ENCODE results near the gene ARHGAP26.
"Not testable (repeated sequence)": the region's sequence is repeated elsewhere in the genome, so short reads cannot be mapped to it uniquely, and the experiment has no call there.

Gene ARHGAP26

DNA sequence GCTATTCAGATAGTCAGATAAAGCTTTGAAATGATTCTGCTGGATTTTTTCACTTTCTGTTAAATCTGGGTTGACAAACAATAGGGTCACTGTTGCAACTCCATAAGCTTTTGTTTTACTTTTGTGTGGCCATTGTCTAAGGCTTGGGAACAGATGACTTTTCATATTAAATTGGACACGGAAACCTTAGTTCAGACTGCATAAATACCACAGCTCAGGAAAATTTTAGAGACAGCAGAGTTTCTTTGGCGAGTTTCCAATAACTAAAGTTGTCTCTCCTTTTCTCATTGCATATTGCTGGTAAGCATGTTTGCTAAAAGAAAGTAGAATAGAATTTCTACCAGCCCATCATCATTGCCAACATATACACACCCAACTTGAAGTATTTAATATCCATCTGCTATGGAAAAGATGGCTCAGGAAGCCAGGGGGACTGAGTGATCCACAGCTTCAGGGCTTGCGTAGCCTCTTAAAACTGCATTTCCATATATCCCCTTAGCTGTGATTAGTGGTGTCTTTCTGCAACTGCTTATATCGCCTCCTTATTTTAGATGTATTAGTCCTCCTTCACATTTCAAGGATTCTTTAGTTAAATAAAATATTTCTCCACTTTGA lies 168.2 kb downstream of the ARHGAP26 start:
- Histone ChIP-seq H3K9ac (ENCODE audit: low read depth, low read length) (no peak overlapping the region), H3K36me3 (ENCODE audit: insufficient read depth, low read length) (no peaks in the 10 kb centered on the region), H3K4me1 (ENCODE audit: insufficient read depth, low read length) (no peaks in the 10 kb centered on the region), H3K9me3 (ENCODE audit: control insufficient read depth, insufficient read depth, low read length) (no peaks in the 10 kb centered on the region)

DNA sequence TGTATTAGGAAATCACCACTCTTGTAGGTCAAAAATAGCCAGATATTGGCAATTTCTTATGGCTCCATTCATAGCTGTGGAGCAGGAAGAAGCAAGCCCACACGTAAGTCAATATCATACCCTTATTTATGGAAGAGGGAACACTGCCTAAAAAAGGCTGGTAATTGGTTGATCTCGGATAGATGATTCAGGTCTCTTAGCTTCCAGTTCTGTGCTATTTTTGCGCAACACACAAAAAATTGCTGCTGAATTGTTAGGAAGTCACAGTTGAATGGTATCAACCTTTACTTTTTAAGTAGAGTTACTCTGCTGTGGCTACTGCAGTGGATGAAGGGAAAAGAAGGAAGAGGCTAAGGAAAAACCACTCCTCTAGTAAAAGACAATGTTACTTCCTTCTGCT lies 168.8 kb downstream of the ARHGAP26 start:
- Histone ChIP-seq H3K9me3 (ENCODE audit: control insufficient read depth, insufficient read depth, low read length) (no peaks in the 10 kb centered on the region), H3K9ac (ENCODE audit: low read depth, low read length) (no peak overlapping the region), H3K36me3 (ENCODE audit: insufficient read depth, low read length) (no peaks in the 10 kb centered on the region), H3K4me1 (ENCODE audit: insufficient read depth, low read length) (no peaks in the 10 kb centered on the region)

DNA sequence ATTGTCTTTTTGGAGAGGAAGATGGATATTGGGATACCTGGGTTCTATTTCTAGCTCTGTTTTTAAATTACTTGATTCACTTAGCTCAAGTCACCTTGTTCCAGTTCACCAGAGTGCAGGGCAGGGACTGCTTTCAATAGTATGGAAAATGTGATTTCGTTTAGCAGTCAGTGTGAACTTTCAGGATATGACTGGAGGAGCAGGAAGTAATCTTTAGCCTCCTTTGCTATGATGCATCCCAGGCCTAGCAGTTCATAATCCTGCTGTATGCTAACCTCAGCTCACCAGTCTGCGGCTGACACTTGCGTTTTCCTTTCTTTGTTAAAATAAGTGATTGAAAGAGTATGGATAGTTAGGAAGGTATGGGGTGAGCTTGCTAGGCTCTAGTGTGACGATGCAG lies 169.7 kb downstream of the ARHGAP26 start:
- no peaks in the 10 kb centered on the region for H3K9me3 ChIP-seq (ENCODE audit: control insufficient read depth, insufficient read depth, low read length)

DNA sequence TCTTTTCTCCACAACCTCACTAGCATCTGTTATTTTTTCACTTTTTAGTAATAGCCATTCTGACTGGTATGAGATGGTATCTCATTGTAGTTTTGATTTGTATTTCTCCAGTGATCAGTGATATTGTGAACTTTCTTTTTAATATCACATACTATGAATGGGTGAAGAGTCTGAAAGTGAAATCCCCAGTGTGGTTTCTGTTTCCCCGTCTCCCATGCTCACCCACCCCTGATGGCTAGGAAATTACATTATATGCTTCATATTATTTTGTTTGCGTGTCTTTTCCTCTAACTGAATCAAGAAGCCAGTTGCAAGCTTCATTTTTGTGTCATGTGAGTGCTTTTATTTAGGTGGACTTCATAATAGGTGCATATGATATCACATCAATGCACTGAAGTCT lies 171.1 kb downstream of the ARHGAP26 start:
- Histone ChIP-seq H3K36me3 (ENCODE audit: insufficient read depth, low read length) (no peaks in the 10 kb centered on the region), H3K9me3 (ENCODE audit: control insufficient read depth, insufficient read depth, low read length) (no peaks in the 10 kb centered on the region), H3K9ac (ENCODE audit: low read depth, low read length) (no peak overlapping the region), H3K4me1 (ENCODE audit: insufficient read depth, low read length) (no peaks in the 10 kb centered on the region)

More for the DNA sequence above, 169.7 kb downstream of the ARHGAP26 start:
- Histone ChIP-seq H3K4me1 (ENCODE audit: insufficient read depth, low read length) (no peaks in the 10 kb centered on the region), H3K36me3 (ENCODE audit: insufficient read depth, low read length) (no peaks in the 10 kb centered on the region), H3K9ac (ENCODE audit: low read depth, low read length) (no peak overlapping the region)

DNA sequence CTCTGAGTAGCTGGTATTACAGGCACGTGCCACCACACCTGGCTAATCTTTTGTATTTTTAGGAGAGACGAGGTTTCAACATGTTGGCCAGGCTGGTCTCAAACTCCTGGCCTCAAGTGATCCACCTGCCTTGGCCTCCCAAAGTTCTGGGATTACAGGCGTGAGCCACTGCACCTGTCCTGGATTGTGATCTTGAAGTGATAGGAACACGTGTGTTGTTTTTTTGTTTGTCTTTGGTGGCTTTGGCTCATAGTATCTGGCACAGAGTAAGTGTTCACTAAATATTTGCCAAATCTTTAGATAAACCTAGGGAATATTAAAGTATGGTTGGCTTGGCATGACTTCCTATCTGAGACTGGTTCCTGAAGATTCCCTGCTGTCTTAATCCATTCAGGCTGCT lies 172.7 kb downstream of the ARHGAP26 start:
- no peaks in the 10 kb centered on the region for H3K4me1 ChIP-seq (ENCODE audit: insufficient read depth, low read length)
- H3K36me3 ChIP-seq (ENCODE audit: insufficient read depth, low read length): no peaks in the 10 kb centered on the region
- no peak overlapping the region for H3K9ac ChIP-seq (ENCODE audit: low read depth, low read length)
- H3K9me3 ChIP-seq (ENCODE audit: control insufficient read depth, insufficient read depth, low read length): no peaks in the 10 kb centered on the region

DNA sequence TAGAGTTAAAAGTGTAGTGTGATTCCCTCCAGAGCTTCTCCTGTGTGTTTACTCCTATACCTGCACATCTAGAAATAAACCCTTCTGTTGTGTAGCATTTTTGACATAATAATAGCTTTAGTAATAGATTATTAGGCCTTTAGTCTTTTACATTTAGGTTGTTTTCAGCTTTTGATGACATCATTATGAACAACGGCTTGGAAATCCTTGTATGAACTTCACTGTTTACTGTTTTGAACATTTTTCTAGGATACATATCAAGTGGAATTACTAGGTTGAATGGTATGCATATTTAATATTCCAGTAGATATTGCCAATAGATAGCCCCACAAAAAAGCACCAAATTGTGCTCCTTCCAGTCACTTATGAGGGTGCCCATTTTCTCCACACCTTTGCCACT lies 174.0 kb downstream of the ARHGAP26 start:
- H3K36me3 ChIP-seq (ENCODE audit: insufficient read depth, low read length): no peaks in the 10 kb centered on the region
- H3K9ac ChIP-seq (ENCODE audit: low read depth, low read length): no peak overlapping the region
- H3K4me1 ChIP-seq (ENCODE audit: insufficient read depth, low read length): no peaks in the 10 kb centered on the region
- H3K9me3 ChIP-seq (ENCODE audit: control insufficient read depth, insufficient read depth, low read length): no peaks in the 10 kb centered on the region

DNA sequence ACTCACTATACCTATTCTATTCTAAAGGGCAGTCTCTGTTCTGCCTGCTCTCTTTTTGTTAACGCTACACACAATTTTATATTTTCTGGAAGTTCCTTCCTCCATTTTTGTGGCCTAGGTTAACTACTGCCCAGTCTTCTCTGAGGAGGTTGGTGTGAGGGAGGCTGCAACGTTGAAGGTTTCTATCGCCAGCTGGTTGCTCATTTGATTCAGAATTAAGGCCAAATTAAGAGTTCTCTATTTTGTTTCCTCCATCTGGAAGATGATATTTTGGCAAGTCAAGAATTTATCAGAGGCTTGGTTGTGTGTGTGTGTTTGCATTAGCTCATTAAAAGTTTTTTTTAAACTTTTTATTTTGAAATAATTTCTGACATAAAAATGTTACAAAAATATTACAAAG lies 175.1 kb downstream of the ARHGAP26 start:
- H3K9me3 ChIP-seq (ENCODE audit: control insufficient read depth, insufficient read depth, low read length): no peaks in the 10 kb centered on the region
- no peaks in the 10 kb centered on the region for H3K4me1 ChIP-seq (ENCODE audit: insufficient read depth, low read length)
- no peak overlapping the region for H3K9ac ChIP-seq (ENCODE audit: low read depth, low read length)
- H3K36me3 ChIP-seq (ENCODE audit: insufficient read depth, low read length): no peaks in the 10 kb centered on the region

DNA sequence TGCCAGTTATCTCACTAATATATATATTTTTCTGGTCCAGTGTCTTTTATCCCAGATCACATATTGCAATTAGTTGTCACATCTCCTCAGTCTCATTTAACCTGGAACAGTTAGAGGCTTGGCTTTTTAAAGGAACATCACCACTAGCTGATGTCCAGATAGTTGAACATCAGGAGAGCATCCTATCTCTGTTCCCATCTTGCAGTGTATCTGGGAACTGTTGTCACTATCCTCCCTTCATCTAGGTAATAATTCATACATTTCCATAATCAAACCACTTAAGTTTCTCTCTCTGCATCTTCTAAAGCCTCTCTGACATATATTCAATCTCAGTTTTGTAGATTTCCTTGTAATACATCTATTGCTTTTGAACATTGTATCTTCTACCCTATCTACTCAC lies 175.7 kb downstream of the ARHGAP26 start:
- no peaks in the 10 kb centered on the region for H3K4me1 ChIP-seq (ENCODE audit: insufficient read depth, low read length)
- no peaks in the 10 kb centered on the region for H3K9me3 ChIP-seq (ENCODE audit: control insufficient read depth, insufficient read depth, low read length)
- no peaks in the 10 kb centered on the region for H3K36me3 ChIP-seq (ENCODE audit: insufficient read depth, low read length)
- no peak overlapping the region for H3K9ac ChIP-seq (ENCODE audit: low read depth, low read length)

DNA sequence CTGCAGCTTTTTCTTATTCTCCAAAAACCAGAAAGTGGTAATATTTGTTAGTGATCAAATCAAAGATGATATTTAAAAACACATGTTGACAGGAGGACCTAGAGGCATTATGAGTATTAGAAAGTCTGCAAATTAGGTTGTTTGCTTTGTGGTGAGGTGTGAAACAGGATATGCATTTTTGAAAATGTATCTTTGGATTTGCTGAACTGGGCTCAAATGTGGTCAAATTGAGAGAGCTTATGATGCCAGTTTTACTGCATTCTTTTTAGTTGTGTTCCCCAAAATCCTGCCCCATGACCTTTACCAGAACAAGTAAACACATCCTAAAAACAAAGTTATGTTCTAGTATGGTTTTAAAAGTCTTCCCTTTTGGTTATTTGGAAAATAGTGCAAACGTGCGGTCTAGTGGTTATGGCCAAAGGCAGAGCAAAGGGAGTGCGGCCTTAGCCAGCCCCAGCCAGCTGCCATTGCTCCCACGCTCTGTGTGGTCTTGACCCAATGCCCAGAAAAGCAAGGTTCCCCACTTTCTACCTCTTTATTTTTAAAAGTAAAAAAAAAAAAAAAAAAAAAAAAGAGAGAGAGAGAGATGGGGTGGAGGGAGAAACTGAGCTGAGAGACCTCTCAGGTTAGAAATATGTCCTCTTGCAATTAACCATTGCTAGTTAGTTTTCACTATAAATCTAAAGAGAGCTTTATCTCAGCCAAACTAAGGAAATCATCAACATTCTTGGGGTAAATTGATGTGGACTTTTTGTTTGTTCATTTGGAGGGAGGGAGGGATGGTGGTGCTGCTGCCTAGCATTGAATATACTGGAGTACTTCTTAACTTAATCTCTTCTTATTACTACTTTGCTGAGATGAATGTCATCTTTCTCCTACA lies 176.6 kb downstream of the ARHGAP26 start:
- Histone ChIP-seq H3K9me3 (ENCODE audit: control insufficient read depth, insufficient read depth, low read length) (no peaks in the 10 kb centered on the region), H3K36me3 (ENCODE audit: insufficient read depth, low read length) (no peaks in the 10 kb centered on the region), H3K4me1 (ENCODE audit: insufficient read depth, low read length) (no peaks in the 10 kb centered on the region), H3K9ac (ENCODE audit: low read depth, low read length) (no peak overlapping the region)

DNA sequence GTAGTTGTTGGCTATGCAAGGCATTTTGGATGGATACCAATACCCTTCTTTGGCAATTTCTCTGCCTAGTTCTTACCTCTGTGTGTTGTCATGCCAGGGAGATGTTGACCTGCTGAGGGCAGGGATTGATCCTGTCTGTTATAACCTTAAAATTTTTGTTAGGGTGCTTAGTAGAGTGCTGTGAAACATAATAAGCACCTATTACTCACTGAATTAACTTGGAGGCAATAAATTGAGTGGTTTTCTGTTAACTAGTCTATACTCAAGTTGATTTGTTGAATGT lies 177.2 kb downstream of the ARHGAP26 start:
- Histone ChIP-seq H3K36me3 (ENCODE audit: insufficient read depth, low read length) (no peaks in the 10 kb centered on the region), H3K9me3 (ENCODE audit: control insufficient read depth, insufficient read depth, low read length) (no peaks in the 10 kb centered on the region), H3K9ac (ENCODE audit: low read depth, low read length) (no peak overlapping the region), H3K4me1 (ENCODE audit: insufficient read depth, low read length) (no peaks in the 10 kb centered on the region)

DNA sequence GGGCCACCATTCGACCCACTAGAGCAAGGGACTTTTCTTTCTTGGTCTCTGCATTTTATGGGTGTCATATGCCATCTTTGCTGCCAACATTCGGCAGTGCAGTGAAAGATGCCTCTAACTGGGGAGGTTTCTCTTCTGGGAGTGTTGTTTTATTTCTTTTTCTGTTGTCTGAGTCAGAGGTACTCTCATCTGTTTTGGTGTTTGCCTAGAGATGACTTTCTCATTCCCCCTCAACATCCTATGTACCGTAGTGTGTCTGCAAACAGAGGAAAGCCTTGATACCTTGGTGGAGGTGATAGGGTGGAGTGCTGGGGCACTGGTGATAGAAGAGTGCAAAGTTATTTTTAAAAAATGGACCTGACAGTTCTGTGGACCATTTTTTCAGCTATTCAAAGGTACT lies 182.1 kb downstream of the ARHGAP26 start:
- Histone ChIP-seq H3K4me1 (ENCODE audit: insufficient read depth, low read length) (no peaks in the 10 kb centered on the region), H3K36me3 (ENCODE audit: insufficient read depth, low read length) (no peaks in the 10 kb centered on the region; the same call in 1 of the 2 replicates), H3K9me3 (ENCODE audit: control insufficient read depth, insufficient read depth, low read length) (no peaks in the 10 kb centered on the region), H3K9ac (ENCODE audit: low read depth, low read length) (no peak overlapping the region)

DNA sequence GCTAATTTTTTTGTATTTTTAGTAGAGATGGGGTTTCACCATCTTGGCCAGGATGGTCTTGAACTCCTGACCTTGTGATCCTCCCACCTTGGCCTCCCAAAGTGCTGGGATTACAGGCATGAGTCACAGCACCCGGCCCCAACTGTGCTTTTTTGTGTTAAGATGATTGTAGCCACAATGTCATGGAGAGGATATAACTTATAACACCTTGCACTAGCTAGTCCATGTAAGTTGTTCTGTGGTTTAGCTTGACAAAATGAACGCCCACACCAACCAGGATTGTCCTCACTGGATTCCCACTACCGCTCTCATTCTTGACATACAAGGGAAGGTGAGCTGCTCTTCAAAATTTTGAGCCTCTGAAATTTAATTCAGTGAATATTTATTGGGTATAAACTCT lies 182.7 kb downstream of the ARHGAP26 start:
- H3K9ac ChIP-seq (ENCODE audit: low read depth, low read length); H3K36me3 ChIP-seq (ENCODE audit: insufficient read depth, low read length); H3K4me1 ChIP-seq (ENCODE audit: insufficient read depth, low read length); H3K9me3 ChIP-seq (ENCODE audit: control insufficient read depth, insufficient read depth, low read length): not testable (repeated sequence)

DNA sequence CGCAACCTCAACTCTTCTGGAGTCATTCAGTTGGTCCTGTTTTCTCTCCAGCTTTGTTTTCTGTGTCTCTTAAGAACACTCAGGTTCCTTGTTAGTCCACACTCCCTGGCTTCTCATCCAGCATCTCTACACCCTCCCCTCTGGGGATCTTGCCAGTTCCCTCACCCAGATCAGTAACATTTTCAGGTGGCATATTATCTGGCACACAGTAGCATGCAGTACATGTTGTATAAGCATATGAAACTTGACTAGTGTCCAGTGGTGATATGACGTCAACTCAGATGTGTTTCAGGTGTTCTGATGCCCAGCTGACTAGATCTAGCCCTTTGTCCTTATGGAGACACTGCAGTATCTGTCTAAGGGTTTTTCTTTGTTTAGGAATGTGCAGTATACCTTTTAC lies 184.3 kb downstream of the ARHGAP26 start:
- H3K4me1 ChIP-seq (ENCODE audit: insufficient read depth, low read length): no peaks in the 10 kb centered on the region

DNA sequence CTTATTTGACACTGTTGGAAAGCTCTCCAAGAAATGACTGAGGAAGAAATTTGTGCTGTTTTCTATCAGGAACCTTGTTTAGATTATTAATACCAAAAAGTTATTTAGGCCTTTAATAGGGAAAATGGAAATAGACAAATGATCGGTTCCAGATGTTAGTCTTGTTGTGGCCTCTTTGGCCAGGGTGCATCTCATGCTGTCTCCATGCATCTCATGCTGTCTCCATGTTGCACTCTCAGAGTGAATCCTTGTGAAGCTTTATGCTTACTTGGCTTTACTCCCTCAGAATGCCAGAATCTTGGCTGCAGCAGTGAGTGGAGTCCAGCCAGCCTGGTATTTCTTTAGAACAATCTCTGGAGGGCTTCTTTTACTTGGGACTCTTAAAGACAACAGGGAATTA lies 185.5 kb downstream of the ARHGAP26 start:
- no peaks in the 10 kb centered on the region for H3K4me1 ChIP-seq (ENCODE audit: insufficient read depth, low read length)
- no peaks in the 10 kb centered on the region for H3K9me3 ChIP-seq (ENCODE audit: control insufficient read depth, insufficient read depth, low read length)
- no peaks in the 10 kb centered on the region; the same call in 1 of the 2 replicates for H3K36me3 ChIP-seq (ENCODE audit: insufficient read depth, low read length)
- H3K9ac ChIP-seq (ENCODE audit: low read depth, low read length): no peak overlapping the region

More for the DNA sequence above, 184.3 kb downstream of the ARHGAP26 start:
- Histone ChIP-seq H3K9ac (ENCODE audit: low read depth, low read length) (no peak overlapping the region), H3K9me3 (ENCODE audit: control insufficient read depth, insufficient read depth, low read length) (no peaks in the 10 kb centered on the region), H3K36me3 (ENCODE audit: insufficient read depth, low read length) (no peaks in the 10 kb centered on the region; the same call in 1 of the 2 replicates)

DNA sequence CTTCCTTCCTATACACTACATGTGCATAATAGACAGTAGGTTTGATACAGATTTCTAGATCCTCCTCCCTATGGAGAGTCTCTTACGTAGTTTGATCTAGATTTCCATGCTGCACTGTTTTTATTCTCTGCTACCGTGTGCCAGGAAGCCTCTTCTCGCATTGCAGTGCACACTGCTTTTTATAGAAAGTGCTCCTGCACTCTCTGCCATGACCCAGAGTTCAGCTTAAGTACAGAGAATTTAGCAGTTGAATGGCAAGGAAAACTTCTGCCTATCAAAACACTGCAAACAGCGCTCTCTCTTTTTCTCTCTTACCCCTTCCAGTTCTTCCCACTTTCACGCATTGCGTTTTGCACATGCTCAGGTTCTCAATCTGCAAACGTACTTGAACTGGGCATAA lies 187.4 kb downstream of the ARHGAP26 start:
- Histone ChIP-seq H3K4me1 (ENCODE audit: insufficient read depth, low read length) (no peaks in the 10 kb centered on the region), H3K9me3 (ENCODE audit: control insufficient read depth, insufficient read depth, low read length) (no peaks in the 10 kb centered on the region), H3K9ac (ENCODE audit: low read depth, low read length) (no peak overlapping the region), H3K36me3 (ENCODE audit: insufficient read depth, low read length) (no peaks in the 10 kb centered on the region; the same call in 1 of the 2 replicates)
